Inferior parietal cortex (tissue), 1 donor: ENCODE results near the gene TBCD.

ENCODE experiments used
- DNase-seq: peaks from one replicate; pipeline ENCODE4 v3.0.0-alpha.2; 2016; ENCODE audit errors: extremely low spot score

TBCD gene

GRCh38 chr17:82858376-82859126, 106.7 kb downstream of the TBCD start:
- no peak for DNase-seq

GRCh38 chr17:82859431-82860403, 107.9 kb downstream of the TBCD start:
- DNase-seq: no peak

- DNase-seq: no peak
Observed at GRCh38 chr17:82860606-82861392, 108.9 kb downstream of the TBCD start.

GRCh38 chr17:82861393-82861775, 109.5 kb downstream of the TBCD start:
- DNase-seq: no peak

GRCh38 chr17:82862191-82862590, 110.3 kb downstream of the TBCD start:
- no peak for DNase-seq

- DNase-seq: no peak
Observed at GRCh38 chr17:82862737-82863382, 111.0 kb downstream of the TBCD start.

GRCh38 chr17:82863383-82863940, 111.6 kb downstream of the TBCD start:
- no peak for DNase-seq

- DNase-seq: peak; percentile 40
Observed at GRCh38 chr17:82863941-82864712, 112.3 kb downstream of the TBCD start.

GRCh38 chr17:82864713-82865248, 112.9 kb downstream of the TBCD start:
- no peak for DNase-seq

- no peak for DNase-seq
Observed at GRCh38 chr17:82865274-82865673, 113.4 kb downstream of the TBCD start.

- no peak for DNase-seq
Observed at GRCh38 chr17:82865774-82866395, 114.0 kb downstream of the TBCD start.

GRCh38 chr17:82866590-82867191, 114.8 kb downstream of the TBCD start:
- DNase-seq: no peak

GRCh38 chr17:82867763-82868325, 116.0 kb downstream of the TBCD start:
- no peak for DNase-seq

GRCh38 chr17:82868715-82869131, 116.9 kb downstream of the TBCD start:
- DNase-seq: no peak

- DNase-seq: no peak
Observed at GRCh38 chr17:82869536-82869935, 117.7 kb downstream of the TBCD start.

GRCh38 chr17:82870091-82870491, 118.2 kb downstream of the TBCD start:
- DNase-seq: no peak

GRCh38 chr17:82870541-82870940, 118.7 kb downstream of the TBCD start:
- DNase-seq: no peak

- DNase-seq: no peak
Observed at GRCh38 chr17:82871056-82871775, 119.4 kb downstream of the TBCD start.
